GM12801 (cell line): Measurements from ENCODE around the gene YIPF1.

Experiments used
- TF ChIP-seq, protein P1 (sequence below): IDR thresholded peaks from one replicate; pipeline ENCODE4 v1.5.1; 2011; ENCODE audit warnings: control low read depth; ENCODE audit not compliant: insufficient read length; ENCODE audit errors: extremely low read depth

Gene YIPF1

DNA sequence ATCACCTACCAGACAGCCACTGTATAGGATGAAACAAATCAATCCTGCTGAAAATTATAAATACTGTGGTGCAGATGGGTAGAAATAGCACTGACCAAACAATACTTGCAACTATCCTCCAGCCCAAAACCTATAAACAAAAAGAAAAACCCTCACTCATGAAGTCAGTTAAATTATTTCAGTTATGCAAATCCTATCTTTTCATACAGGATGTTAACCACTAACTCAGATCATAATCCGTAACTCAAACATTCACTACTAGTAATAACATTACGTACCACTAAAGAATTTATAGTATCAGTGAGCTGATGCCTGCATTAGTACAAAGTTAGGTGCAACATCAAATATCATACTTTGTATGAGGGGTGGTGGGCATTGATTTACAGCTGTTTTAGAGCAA lies 54.1 kb downstream of the YIPF1 start:
- TF ChIP-seq, protein P1, sequence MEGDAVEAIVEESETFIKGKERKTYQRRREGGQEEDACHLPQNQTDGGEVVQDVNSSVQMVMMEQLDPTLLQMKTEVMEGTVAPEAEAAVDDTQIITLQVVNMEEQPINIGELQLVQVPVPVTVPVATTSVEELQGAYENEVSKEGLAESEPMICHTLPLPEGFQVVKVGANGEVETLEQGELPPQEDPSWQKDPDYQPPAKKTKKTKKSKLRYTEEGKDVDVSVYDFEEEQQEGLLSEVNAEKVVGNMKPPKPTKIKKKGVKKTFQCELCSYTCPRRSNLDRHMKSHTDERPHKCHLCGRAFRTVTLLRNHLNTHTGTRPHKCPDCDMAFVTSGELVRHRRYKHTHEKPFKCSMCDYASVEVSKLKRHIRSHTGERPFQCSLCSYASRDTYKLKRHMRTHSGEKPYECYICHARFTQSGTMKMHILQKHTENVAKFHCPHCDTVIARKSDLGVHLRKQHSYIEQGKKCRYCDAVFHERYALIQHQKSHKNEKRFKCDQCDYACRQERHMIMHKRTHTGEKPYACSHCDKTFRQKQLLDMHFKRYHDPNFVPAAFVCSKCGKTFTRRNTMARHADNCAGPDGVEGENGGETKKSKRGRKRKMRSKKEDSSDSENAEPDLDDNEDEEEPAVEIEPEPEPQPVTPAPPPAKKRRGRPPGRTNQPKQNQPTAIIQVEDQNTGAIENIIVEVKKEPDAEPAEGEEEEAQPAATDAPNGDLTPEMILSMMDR: no peak

GRCh38 chr1:53834776-53835175 lies 54.8 kb downstream of the YIPF1 start:
- TF ChIP-seq, protein P1: no peak

DNA sequence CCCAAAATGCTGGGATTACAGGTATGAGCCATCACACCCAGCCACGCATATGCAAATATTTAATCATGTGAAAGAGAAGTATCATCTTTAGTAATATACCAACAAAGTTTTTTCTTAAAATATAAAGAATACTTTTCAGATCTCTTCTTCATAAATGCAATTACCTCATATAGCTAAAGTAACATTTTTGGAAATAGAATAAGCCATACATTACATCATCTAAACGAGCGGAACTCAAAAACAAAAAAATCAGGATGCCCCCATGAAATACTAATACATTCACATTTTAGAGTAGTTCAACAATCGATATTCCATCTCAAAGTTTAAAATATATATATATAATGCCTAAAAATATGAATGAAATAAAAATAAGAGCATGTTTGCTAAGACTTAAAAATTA lies 56.2 kb downstream of the YIPF1 start:
- TF ChIP-seq, protein P1: no peak

DNA sequence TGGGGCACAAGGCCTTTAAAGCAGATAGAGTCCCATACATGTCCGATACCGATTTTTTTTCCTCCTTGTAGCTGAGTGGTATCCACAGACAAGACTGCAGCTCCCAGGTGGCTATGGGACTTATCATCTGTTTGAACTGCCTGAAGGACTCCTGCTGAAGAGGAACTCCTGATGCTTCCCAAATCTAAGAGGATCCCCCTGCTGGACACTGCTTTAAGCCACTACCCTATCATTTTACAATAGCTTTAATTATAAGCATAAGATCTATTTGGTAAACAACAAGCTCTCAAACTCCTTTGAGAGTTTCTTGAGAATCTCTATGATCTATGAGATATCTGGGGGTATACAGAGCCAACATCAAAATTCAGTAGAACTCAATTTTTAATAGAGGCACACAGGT lies 63.2 kb downstream of the YIPF1 start:
- TF ChIP-seq, protein P1: no peak

GRCh38 chr1:53825306-53825705 lies 64.3 kb downstream of the YIPF1 start:
- TF ChIP-seq, protein P1: no peak

DNA sequence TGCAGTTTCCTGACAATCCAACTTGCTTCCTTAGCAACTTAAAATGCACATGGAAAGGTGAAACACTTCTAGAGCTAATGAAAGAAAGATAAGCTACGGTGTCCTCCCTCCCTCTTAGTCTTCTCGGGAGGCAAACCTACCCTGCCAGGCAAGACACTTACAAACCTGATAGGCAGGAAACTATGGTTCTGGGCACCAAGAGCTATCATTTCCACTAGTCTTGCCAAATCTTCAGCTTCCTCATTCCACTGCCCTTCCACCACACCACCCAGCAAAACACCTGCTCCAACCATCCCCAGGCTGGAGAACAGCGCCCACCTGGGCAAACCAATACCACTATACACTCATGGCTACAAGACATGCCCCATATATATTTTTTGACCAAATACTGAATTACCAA lies 66.7 kb downstream of the YIPF1 start:
- TF ChIP-seq, protein P1: no peak

DNA sequence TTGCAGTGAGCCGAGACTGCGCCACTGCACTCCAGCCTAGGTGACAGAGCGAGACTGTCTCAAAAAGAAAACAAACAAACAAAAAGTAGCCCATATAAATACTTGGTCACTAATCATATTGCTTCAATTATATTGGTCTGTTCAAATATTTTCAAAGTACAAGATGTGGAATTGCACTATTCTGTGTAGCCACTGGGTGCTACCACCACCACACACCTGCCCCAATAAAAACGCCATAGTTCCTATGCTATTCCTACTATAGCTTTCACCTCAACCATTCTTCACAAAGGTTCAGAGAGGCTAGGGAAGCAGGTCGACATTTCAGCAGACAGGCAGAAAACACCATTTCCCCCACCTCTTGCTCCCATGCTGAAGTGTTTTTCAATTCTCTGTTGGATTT lies 68.2 kb downstream of the YIPF1 start:
- TF ChIP-seq, protein P1: no peak

GRCh38 chr1:53819387-53819786 lies 70.2 kb downstream of the YIPF1 start:
- TF ChIP-seq, protein P1: no peak
